MM.1S (cell line): ENCODE measurements around the gene NDUFAF2.

ENCODE experiments used
- DNase-seq: peaks from one replicate; pipeline ENCODE4 v3.0.0-alpha.2; 2015
- H2AFZ ChIP-seq: fragments of 300-600 bp; sonication (generic); 2 replicates; pipeline ENCODE4 v1.6.0; 2016; ENCODE audit warnings: antibody characterized with exemption, low read length
- H3F3A ChIP-seq: fragments of 300-600 bp; sonication (generic); 2 replicates; pipeline ENCODE4 v1.6.1; 2016; ENCODE audit warnings: mild to moderate bottlenecking, antibody characterized with exemption, low read length, moderate library complexity, mixed read lengths; ENCODE audit not compliant: insufficient read depth
- H3K27ac ChIP-seq: fragments of 300-600 bp; sonication (generic); 2 replicates; pipeline ENCODE4 v1.5.1; 2016; ENCODE audit warnings: mild to moderate bottlenecking, low read length
- H3K27me3 ChIP-seq: fragments of 300-600 bp; sonication (generic); replicated peaks from 2 replicates; pipeline ENCODE4 v1.6.0; 2016; ENCODE audit warnings: low read length; ENCODE audit not compliant: insufficient read depth
- H3K36me3 ChIP-seq: fragments of 300-600 bp; sonication (generic); replicated peaks from 2 replicates; pipeline ENCODE4 v1.6.1; 2016; ENCODE audit warnings: mild to moderate bottlenecking, low read length, mixed read lengths; ENCODE audit not compliant: insufficient read depth
- H3K4me1 ChIP-seq: fragments of 300-600 bp; sonication (generic); 2 replicates; pipeline ENCODE4 v1.6.1; 2016; ENCODE audit warnings: low read length, mixed read lengths
- H3K4me2 ChIP-seq: fragments of 300-600 bp; sonication (generic); 2 replicates; pipeline ENCODE4 v1.6.0; 2016; ENCODE audit warnings: low read depth, low read length
- H3K4me3 ChIP-seq: fragments of 300-600 bp; sonication (generic); 2 replicates; pipeline ENCODE4 v1.5.1; 2016; ENCODE audit warnings: low read length, mixed read lengths
- H3K79me2 ChIP-seq: fragments of 300-600 bp; sonication (generic); 2 replicates; pipeline ENCODE4 v1.6.1; 2016; ENCODE audit warnings: mixed run types, low read length, mixed read lengths
- H3K9ac ChIP-seq: fragments of 300-600 bp; sonication (generic); 2 replicates; pipeline ENCODE4 v1.6.1; 2016; ENCODE audit warnings: low read length, mixed read lengths
- H3K9me2 ChIP-seq: fragments of 300-600 bp; sonication (generic); replicated peaks from 2 replicates; pipeline ENCODE4 v1.6.1; 2016; ENCODE audit warnings: mild to moderate bottlenecking, low read length, mixed read lengths; ENCODE audit not compliant: insufficient read depth
- H3K9me3 ChIP-seq: fragments of 300-600 bp; sonication (generic); replicated peaks from 2 replicates; pipeline ENCODE4 v1.6.1; 2016; ENCODE audit warnings: mild to moderate bottlenecking, low read length, mixed read lengths; ENCODE audit not compliant: insufficient read depth
- H4K20me1 ChIP-seq: fragments of 300-600 bp; sonication (generic); 2 replicates; pipeline ENCODE4 v1.6.1; 2016; ENCODE audit warnings: mild to moderate bottlenecking, low read length, moderate library complexity, mixed read lengths; ENCODE audit not compliant: insufficient read depth
- CTCF ChIP-seq: fragments of 300-600 bp; sonication (generic); IDR thresholded peaks from 2 replicates; pipeline ENCODE4 v1.5.1; 2016; ENCODE audit warnings: antibody characterized with exemption, low read length, mixed read lengths
- EZH2 ChIP-seq: fragments of 300-600 bp; sonication (generic); optimal IDR thresholded peaks from 2 replicates; pipeline ENCODE3; 2017; ENCODE audit warnings: low read depth, mild to moderate bottlenecking, antibody characterized with exemption, low read length, mixed read lengths
- EZH2phosphoT487 ChIP-seq: fragments of 300-600 bp; sonication (generic); IDR thresholded peaks from 2 replicates; pipeline ENCODE4 v1.6.1; 2018; ENCODE audit warnings: antibody characterized with exemption, low read length

Gene NDUFAF2

GRCh38 chr5:61055434-61056006 is 110.5 kb downstream of the NDUFAF2 start:
- H3K9me3 ChIP-seq: no peaks in the 10 kb centered on the region
- no peaks in the 10 kb centered on the region for H3K27me3 ChIP-seq
- H2AFZ ChIP-seq: no peak overlapping the region
- H3K36me3 ChIP-seq: no peaks in the 10 kb centered on the region
- no peaks in the 10 kb centered on the region for H3K79me2 ChIP-seq
- no peaks in the 10 kb centered on the region for H3K4me1 ChIP-seq
- no peaks in the 10 kb centered on the region for H3F3A ChIP-seq
- no peak overlapping the region for H3K4me3 ChIP-seq
- TF ChIP-seq CTCF (peak; percentile 74), EZH2 (no peak)
- peak; percentile 36 for DNase-seq
- no peak overlapping the region for H3K27ac ChIP-seq
- no peak overlapping the region for H3K9ac ChIP-seq
- H4K20me1 ChIP-seq: no peaks in the 10 kb centered on the region
- H3K4me2 ChIP-seq: no peak overlapping the region
- H3K9me2 ChIP-seq: no peaks in the 10 kb centered on the region

GRCh38 chr5:61059499-61059898 is 114.5 kb downstream of the NDUFAF2 start:
- Histone ChIP-seq H3F3A (no peaks in the 10 kb centered on the region), H3K4me1 (no peaks in the 10 kb centered on the region)
- no peak for DNase-seq

GRCh38 chr5:61069150-61069549 is 124.1 kb downstream of the NDUFAF2 start:
- H3K36me3 ChIP-seq: no peaks in the 10 kb centered on the region
- H2AFZ ChIP-seq: no peak overlapping the region
- no peak overlapping the region for H3K9ac ChIP-seq
- no peaks in the 10 kb centered on the region for H3K27me3 ChIP-seq
- no peaks in the 10 kb centered on the region for H3F3A ChIP-seq
- H3K4me3 ChIP-seq: no peak overlapping the region
- H3K9me2 ChIP-seq: no peaks in the 10 kb centered on the region
- TF ChIP-seq EZH2phosphoT487 (no peak), EZH2 (no peak), CTCF (no peak)
- H4K20me1 ChIP-seq: no peaks in the 10 kb centered on the region
- no peak overlapping the region for H3K27ac ChIP-seq
- no peak overlapping the region for H3K4me2 ChIP-seq
- H3K9me3 ChIP-seq: no peaks in the 10 kb centered on the region
- H3K4me1 ChIP-seq: no peaks in the 10 kb centered on the region
- no peaks in the 10 kb centered on the region for H3K79me2 ChIP-seq
- DNase-seq: no peak

More at GRCh38 chr5:61059499-61059898, 114.5 kb downstream of the NDUFAF2 start:
- TF ChIP-seq CTCF (no peak), EZH2phosphoT487 (no peak), EZH2 (no peak)
- Histone ChIP-seq H3K9me2 (no peaks in the 10 kb centered on the region), H3K4me2 (no peak overlapping the region), H4K20me1 (no peaks in the 10 kb centered on the region), H3K9ac (no peak overlapping the region), H3K79me2 (no peaks in the 10 kb centered on the region), H2AFZ (no peak overlapping the region), H3K36me3 (no peaks in the 10 kb centered on the region), H3K27ac (no peak overlapping the region), H3K4me3 (no peak overlapping the region), H3K27me3 (no peaks in the 10 kb centered on the region), H3K9me3 (no peaks in the 10 kb centered on the region)
